Measurements from ENCODE around the gene SMG7.

SMG7 gene

GRCh38 chr1:183567584-183567983 lies 95.3 kb downstream of the SMG7 start:
- DNase-seq: peak; percentile 71

GRCh38 chr1:183568176-183569021 lies 96.1 kb downstream of the SMG7 start:
- peak; percentile 68 for DNase-seq

- no peak for DNase-seq
Observed at GRCh38 chr1:183569141-183569540, 96.8 kb downstream of the SMG7 start.

DNA sequence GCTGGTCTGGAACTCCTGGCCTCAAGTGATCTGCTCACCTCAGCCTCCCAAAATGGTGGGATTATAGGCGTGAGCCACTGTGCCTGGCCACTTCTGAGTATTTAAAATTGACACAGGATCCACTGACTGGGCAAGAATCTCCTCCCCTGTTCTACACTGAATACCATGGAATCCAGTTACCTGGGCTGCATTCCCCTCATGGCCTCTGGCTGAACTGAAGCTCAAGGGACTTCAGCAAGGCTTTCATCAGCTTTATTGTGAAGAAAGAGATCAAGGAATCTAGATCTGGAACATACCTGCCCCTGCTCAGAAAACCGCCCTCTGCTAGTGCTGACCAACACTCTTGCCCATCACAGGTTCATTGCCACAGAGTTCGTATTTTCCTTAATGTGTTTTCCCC lies 97.5 kb downstream of the SMG7 start:
- DNase-seq: no peak

- no peak for DNase-seq
Observed at GRCh38 chr1:183570451-183570850, 98.2 kb downstream of the SMG7 start.

GRCh38 chr1:183571678-183572268 lies 99.5 kb downstream of the SMG7 start:
- DNase-seq: no peak

- no peak for DNase-seq
Observed at GRCh38 chr1:183572721-183573120, 100.4 kb downstream of the SMG7 start.

- DNase-seq: no peak
Observed at GRCh38 chr1:183575606-183576005, 103.3 kb downstream of the SMG7 start.

DNA sequence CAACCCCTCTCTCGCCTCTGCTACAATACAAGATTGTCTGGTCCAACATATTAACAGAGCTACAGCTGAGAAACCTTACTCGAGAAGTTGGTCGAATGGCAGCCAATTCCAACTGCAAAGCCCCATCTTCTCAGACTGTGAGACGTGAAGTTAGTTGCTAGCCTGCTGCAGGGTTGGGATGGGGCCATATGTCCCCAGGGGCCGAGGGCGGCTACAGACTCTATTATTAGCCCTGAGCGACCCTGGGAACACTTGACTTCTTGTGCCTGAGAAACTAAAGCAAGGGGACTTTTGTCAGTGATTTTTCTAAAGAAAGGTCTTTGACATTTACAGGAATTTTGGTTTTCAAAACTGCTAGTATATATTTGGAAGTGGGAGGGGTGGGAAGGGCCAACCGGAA lies 104.2 kb downstream of the SMG7 start:
- DNase-seq: no peak

- DNase-seq: peak; percentile 65
Observed at GRCh38 chr1:183577897-183578465, 105.7 kb downstream of the SMG7 start.

GRCh38 chr1:183578856-183579255 lies 106.6 kb downstream of the SMG7 start:
- DNase-seq: no peak

DNA sequence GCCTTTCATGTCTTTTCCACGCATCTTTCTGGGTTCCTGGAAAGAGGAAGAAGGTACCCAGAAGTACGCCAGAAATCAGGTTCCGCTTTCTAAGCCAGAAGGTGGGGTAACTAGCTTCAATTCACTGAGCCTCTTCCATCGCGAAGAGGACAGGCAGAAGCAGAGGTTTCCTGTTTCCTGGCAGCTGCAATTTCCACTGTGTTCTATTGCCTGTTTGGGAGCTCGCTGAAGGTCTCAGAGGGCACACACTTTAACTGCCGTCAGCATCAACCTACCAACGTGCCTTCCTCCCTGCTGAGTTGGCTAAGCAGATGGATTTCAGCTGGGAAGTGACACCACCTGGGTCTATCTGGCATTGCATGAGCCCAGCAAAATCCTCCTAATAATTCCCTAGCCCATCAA lies 108.0 kb downstream of the SMG7 start:
- peak; percentile 100 for DNase-seq

- no peak for DNase-seq
Observed at GRCh38 chr1:183582021-183582713, 109.9 kb downstream of the SMG7 start.

GRCh38 chr1:183583466-183583865 lies 111.2 kb downstream of the SMG7 start:
- DNase-seq: peak; percentile 56

GRCh38 chr1:183584147-183584546 lies 111.8 kb downstream of the SMG7 start:
- DNase-seq: no peak

- DNase-seq: no peak
Observed at GRCh38 chr1:183585038-183585437, 112.7 kb downstream of the SMG7 start.

- no peak for DNase-seq
Observed at GRCh38 chr1:183586455-183586854, 114.2 kb downstream of the SMG7 start.

DNA sequence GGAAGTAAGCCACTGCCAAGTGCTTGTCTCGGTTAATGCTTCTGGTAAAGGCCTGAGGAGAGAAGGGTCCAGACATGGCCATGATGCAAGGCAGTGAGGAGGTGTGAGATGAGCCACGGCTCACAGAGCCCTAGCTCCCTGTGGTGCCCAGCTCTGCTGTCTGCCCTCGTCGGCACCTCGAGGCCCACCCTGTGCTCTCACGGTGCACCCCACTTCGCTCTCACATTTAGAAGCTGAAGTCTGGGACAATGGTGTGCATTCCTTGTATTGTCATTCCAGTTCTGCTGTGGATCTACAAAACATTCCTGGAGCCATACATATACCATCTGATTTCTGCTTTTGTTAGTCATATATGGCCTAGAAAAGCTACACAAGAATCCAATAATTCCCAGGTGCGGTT lies 114.6 kb downstream of the SMG7 start:
- no peak for DNase-seq

DNA sequence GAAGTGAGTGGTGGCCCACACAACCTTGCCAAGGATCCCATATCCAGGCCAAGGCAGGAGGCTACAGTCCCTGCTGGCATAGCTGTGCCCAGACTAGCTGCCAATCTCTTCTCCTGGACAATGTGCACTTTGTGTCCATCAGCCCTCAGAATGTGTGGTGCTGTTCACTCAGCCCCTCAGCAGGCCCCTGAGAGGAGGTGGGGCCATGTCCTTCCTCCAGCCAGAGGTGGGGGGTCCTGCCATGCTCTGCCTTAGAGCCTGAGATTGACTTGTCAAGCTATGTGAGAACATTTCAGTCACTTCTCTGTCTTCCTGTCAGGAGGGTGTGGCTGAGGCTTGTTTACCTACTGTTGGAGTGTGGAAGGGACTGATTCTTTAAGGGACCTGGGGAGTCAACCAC lies 116.5 kb downstream of the SMG7 start:
- no peak for DNase-seq

- DNase-seq: no peak
Observed at GRCh38 chr1:183589384-183589783, 117.1 kb downstream of the SMG7 start.

DNA sequence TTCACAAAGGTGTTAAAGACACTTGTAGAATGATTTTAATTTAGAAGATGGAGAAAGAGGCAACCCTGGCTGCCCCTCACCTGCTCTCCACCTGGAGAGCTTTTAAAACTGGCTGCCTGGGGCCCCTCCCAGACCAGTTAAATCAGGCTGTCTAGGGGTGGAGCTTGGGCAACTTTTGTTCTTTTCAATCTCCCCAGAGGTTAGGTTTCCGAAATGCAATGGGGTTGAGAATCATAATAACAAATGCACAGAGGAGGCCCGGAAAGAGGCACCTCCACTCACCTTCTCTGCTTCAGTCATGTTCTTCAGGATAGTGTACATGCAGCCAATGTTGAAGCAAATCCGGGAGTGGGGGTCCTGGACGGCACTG lies 117.6 kb downstream of the SMG7 start:
- no peak for DNase-seq

DNA sequence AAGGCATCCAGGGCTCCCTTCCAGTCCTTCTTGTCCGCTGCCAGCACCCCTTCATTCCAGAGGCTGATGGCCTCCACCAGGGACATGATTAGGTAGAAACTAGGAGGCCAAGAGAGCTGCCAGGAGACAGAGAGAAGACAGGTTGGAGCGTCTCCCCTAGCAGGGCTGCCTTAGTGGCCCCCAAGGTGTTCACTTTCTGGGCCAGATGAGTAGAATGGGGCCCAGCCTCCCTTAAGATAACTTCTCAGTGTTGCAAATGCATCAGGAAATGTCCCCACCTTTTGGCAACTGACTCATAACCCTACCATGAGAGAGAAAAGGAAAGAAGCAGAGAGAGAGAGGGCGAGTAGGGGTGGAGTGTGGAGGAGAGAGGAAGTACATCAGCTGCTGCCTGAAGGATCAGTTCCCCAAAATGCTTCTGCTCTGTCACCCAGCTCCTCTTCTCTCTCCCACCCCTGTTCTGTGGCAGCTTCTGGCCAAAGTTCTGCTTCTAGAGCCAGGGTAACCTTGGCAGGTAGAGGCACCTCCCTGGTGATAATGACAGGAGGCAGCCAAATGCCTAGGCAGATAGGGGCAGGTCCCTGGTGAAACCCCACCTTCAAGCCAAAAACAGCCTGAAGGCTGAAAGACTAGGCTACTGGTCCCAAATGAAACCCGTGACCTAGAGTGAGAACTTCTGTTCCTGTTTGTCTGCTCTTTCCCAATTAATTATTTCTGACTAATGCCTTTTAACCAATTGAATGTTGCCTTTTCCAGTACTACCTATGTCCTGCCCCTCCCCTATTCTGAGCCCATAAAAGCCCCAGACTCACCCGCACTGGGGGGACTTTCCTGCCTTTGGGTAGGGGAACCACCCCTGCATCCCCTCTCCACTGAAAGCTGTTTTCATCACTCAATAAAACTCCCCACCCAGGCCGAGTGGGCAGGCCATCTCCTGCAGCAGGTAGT lies 118.2 kb downstream of the SMG7 start, which contains the start of gene NCF2:
Gene NCF2, minus strand, starts transcription at position 216 of the 948 bp plus-strand sequence. Its CDS starts 130 bp downstream, at position 86.
- peak; percentile 96 for DNase-seq

Data from GF-D8 (cell line).